Gastroesophageal sphincter (tissue), 4 donors: ENCODE measurements around the gene CSPG4. TPM values are rescaled to one million over a fixed set of nuclear protein-coding genes. Genes with fewer than 3 reads are reported as not detected.

Experiments
- ATAC-seq: fragments of 150-250 bp; one replicate; pipeline ENCODE4 v1.9.1; 2016; ENCODE audit warnings: mild to moderate bottlenecking, moderate library complexity
- H3K27ac ChIP-seq, 4 donors: fragments of 200-600 bp; sonication (generic) in 3 of 4; 1 replicate in 3 of 4; 2 replicates in 1 of 4; pipeline ENCODE4 v1.5.1; 2016 to 2019
- H3K27me3 ChIP-seq: fragments of 200-600 bp; sonication (generic); one replicate; pipeline ENCODE4 v1.5.1; 2019
- H3K36me3 ChIP-seq, 2 donors: fragments of 200-600 bp; sonication (generic); one replicate each; pipeline ENCODE4 v1.5.1; 2019; ENCODE audit warnings: control low read depth in 1 of 2
- H3K4me1 ChIP-seq, 3 donors: fragments of 200-600 bp; sonication (generic); 1 replicate in 2 of 3; 2 replicates in 1 of 3; pipeline ENCODE4 v1.5.1; 2016 to 2019; ENCODE audit warnings: control low read depth in 2 of 3
- H3K4me3 ChIP-seq, 2 donors: fragments of 200-600 bp; sonication (generic); one replicate each; pipeline ENCODE4 v1.5.1; 2019; ENCODE audit warnings: mild to moderate bottlenecking in 1 of 2, moderate library complexity in 1 of 2
- H3K9me3 ChIP-seq, 3 donors: fragments of 200-600 bp; sonication (generic); one replicate each; pipeline ENCODE4 v1.5.1; 2017 to 2019; ENCODE audit warnings: control low read depth in 2 of 3
- EP300 ChIP-seq: sonication (generic); formaldehyde crosslinking; IDR thresholded peaks from one replicate; pipeline ENCODE4 v1.6.1; 2017; ENCODE audit warnings: antibody characterized with exemption, mild to moderate bottlenecking
- POLR2A ChIP-seq, 2 donors: fragments of 450-650 bp; IDR thresholded peaks; one replicate each; pipeline ENCODE4 v1.6.1; 2017; ENCODE audit warnings: antibody characterized with exemption in 2 of 2, mild to moderate bottlenecking in 2 of 2, moderate library complexity in 1 of 2
- POLR2AphosphoS5 ChIP-seq: sonication (generic); formaldehyde crosslinking; IDR thresholded peaks from one replicate; pipeline ENCODE4 v1.6.1; 2017; ENCODE audit warnings: antibody characterized with exemption
- WGBS, 2 donors: methylation state at CpG; one replicate each; pipeline ENCODE4 v1.1.5; 2018; ENCODE audit warnings: low coverage in 1 of 2; 5-methylcytosine and 5-hydroxymethylcytosine counted together
- total RNA-seq, 4 donors: library from RNA; depleted of rRNA; stranded (reverse); fragments of >200 nt; gene quantifications; one replicate each; pipeline ENCODE4 v1.1.0, GENCODE V29; 2016
- TF ChIP-seq, protein P1 (sequence below), 4 experiments: fragments of 200-600 bp in 2 of 4; fragments of 450-650 bp in 2 of 4; sonication (generic) in 1 of 4; IDR thresholded peaks; one replicate each; pipeline ENCODE4 v1.5.1; 2017 to 2019; ENCODE audit warnings: antibody characterized with exemption in 4 of 4, mild to moderate bottlenecking in 2 of 4, moderate library complexity in 2 of 4

CSPG4 gene
- total RNA-seq, 4 donors from 2014 or later, result 98.7 to 396 (median 151) TPM

DNA sequence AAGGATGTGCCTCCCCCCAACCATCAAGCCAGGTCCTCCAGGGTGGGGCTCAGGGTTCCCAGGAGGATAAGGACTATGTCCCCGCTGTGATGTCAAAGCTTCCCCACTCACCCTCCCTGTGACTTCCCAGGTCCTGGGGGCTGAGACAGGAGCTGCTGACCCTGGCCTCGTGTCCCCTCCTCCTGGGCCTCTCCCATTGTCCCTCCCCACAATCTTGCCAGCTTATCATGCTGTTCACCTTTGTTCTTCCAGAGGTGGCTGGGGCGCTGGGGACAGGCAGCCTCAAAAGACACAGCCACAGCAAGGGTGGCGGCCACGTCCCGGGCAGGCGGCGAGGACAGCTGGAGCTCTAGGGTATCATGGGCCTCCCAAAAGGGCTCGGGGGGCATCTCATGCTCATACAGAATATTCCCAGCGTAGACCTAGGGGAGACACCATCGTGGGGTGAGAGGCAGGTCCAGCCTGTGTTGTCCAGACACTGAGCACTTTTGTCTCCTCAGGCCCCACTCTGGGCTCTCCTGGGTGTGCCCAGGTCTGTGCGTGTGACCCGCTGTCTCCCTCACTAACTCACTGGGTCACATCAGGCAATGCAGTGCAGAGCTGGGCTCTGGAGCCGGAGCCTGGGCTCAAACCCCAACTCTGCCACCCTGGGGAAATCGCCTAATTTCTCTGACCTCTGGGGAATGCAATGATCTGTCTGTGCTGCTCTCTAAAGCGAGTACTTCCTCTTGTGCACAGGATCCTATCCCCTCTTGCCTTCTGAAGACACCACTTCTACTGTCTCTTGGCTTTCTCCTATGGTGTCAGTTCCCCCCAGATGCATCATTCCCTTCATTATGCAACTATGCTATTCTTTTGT lies 35.0 kb downstream of the CSPG4 start:
- Histone ChIP-seq H3K27ac (peak overlapping the region in 3 of 4 donors; percentile 57 to 87 (median 85)), H3K36me3 (peaks cover 0 to 84% of the 10 kb centered on the region in 2 donors)
- no peak for ATAC-seq

GRCh38 chr15:75676688-75677464 lies 35.8 kb downstream of the CSPG4 start:
- peak overlapping the region in 3 of 4 donors; percentile 57 to 87 (median 85) for H3K27ac ChIP-seq
- no peaks in the 10 kb centered on the region for H3K9me3 ChIP-seq
- H3K27me3 ChIP-seq, result no peaks in the 10 kb centered on the region
- no CpG with 5 or more reads among the region's 30 CpGs for WGBS, 2 donors
- ATAC-seq, result no peak
- TF ChIP-seq EP300, result no peak
- no peak for TF ChIP-seq POLR2A (IDR thresholded peaks at IDR 0.05)
- TF ChIP-seq, protein P1, sequence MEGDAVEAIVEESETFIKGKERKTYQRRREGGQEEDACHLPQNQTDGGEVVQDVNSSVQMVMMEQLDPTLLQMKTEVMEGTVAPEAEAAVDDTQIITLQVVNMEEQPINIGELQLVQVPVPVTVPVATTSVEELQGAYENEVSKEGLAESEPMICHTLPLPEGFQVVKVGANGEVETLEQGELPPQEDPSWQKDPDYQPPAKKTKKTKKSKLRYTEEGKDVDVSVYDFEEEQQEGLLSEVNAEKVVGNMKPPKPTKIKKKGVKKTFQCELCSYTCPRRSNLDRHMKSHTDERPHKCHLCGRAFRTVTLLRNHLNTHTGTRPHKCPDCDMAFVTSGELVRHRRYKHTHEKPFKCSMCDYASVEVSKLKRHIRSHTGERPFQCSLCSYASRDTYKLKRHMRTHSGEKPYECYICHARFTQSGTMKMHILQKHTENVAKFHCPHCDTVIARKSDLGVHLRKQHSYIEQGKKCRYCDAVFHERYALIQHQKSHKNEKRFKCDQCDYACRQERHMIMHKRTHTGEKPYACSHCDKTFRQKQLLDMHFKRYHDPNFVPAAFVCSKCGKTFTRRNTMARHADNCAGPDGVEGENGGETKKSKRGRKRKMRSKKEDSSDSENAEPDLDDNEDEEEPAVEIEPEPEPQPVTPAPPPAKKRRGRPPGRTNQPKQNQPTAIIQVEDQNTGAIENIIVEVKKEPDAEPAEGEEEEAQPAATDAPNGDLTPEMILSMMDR (IDR thresholded peaks at IDR 0.05), result no peak
- no peak for TF ChIP-seq POLR2AphosphoS5
- H3K4me1 ChIP-seq, result peaks cover 0 to 54% (median 31%) of the 10 kb centered on the region in 3 donors
- H3K36me3 ChIP-seq, result peaks cover 0 to 76% of the 10 kb centered on the region in 2 donors
- H3K4me3 ChIP-seq, result no peak overlapping the region

More for the DNA sequence above, 35.0 kb downstream of the CSPG4 start:
- Histone ChIP-seq H3K4me1 (peaks cover 0 to 46% (median 27%) of the 10 kb centered on the region in 3 donors), H3K9me3 (no peaks in the 10 kb centered on the region), H3K27me3 (no peaks in the 10 kb centered on the region), H3K4me3 (no peak overlapping the region)
- WGBS, 2 donors, result 76 to 93% methylated on average over 4 to 6 of the region's 16 CpGs
- TF ChIP-seq EP300, result no peak
- TF ChIP-seq, protein P1 (IDR thresholded peaks at IDR 0.05), result no peak
- no peak for TF ChIP-seq POLR2A (IDR thresholded peaks at IDR 0.05)
- TF ChIP-seq POLR2AphosphoS5, result no peak

DNA sequence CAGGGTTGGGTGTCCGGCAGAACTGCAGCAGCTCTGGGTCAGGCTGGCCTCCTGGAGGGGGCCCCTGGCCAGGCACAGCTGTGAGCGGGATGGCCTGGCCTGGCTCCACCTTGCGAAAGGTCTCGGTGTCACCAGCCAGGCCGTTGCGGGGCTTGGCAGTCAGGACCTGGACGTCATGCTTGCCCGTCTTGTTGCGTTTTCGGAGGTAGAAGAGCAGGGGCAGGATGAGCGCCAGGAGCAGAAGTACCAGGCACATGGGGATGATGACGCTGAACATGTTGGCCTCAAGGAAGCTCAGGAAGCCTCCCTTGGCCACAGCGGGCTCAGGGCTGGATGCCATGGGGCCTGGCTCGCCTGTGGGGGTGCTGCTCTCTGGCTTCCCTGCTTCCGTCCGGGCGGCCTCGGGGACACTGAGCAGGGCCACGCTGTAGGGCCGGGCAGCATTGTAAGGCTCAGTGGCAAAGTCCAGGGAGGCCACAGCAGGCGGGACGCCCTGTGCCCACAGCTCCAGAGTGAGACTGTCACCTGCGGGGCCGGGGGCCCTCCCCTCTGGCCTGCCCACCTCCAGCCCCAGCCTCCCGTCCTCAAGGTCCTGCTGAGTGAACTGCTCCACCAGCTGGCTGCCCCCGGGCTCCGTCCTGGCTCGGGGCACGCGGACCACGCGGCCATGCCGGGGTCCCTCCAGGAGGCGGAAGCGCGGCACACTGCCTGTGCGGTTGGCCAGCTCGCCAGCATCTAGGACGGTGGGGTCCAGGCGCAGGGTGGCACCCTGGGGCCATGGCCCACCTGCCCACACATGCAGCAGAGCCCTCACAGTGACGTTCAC lies 36.9 kb downstream of the CSPG4 start:
- WGBS, 2 donors, result no CpG with 5 or more reads among the region's 41 CpGs
- Histone ChIP-seq H3K9me3 (no peaks in the 10 kb centered on the region), H3K4me3 (no peak overlapping the region), H3K27me3 (no peaks in the 10 kb centered on the region), H3K27ac (peak overlapping the region in 3 of 4 donors; percentile 21 to 87 (median 85)), H3K4me1 (peaks cover 0 to 65% (median 31%) of the 10 kb centered on the region in 3 donors), H3K36me3 (peaks cover 0 to 65% of the 10 kb centered on the region in 2 donors)
- ATAC-seq, result peak; percentile 8
- TF ChIP-seq, protein P1 (IDR thresholded peaks at IDR 0.05), result no peak
- TF ChIP-seq POLR2A (IDR thresholded peaks at IDR 0.05), result no peak
- no peak for TF ChIP-seq EP300
- peak; percentile 13 for TF ChIP-seq POLR2AphosphoS5

DNA sequence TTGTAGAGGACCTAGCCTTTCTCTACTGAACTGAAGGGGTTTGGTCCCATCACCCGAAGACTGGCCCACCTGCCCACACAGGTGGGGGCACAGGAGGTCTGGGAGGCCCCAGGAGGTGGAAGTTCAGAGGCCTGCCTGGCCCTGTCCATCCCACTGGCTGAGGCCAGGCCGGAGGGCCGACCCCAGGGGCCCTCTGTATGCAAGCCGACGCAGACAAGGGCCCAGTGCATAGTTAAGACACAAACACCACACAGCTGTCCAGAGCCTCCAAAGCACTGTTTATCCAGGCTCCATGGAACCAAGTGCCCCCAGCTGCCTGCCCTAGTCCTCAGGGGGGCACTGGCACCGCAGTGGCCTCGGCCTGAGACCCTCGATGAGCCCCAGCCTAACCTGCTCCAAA lies 38.3 kb downstream of the CSPG4 start:
- no peak overlapping the region for H3K4me3 ChIP-seq
- H3K4me1 ChIP-seq, result peaks cover 0 to 71% (median 31%) of the 10 kb centered on the region in 3 donors
- WGBS, 2 donors, result no CpG with 5 or more reads among the region's 8 CpGs
- peak overlapping the region in 3 of 4 donors; percentile 85 to 87 (median 86) for H3K27ac ChIP-seq
- TF ChIP-seq, protein P1 (IDR thresholded peaks at IDR 0.05), result no peak
- TF ChIP-seq POLR2A (IDR thresholded peaks at IDR 0.05) (no peak), EP300 (no peak), POLR2AphosphoS5 (no peak)
- no peaks in the 10 kb centered on the region for H3K27me3 ChIP-seq
- ATAC-seq, result no peak
- peaks cover 0 to 51% of the 10 kb centered on the region in 2 donors for H3K36me3 ChIP-seq
- no peaks in the 10 kb centered on the region for H3K9me3 ChIP-seq
